Skeletal muscle satellite cell (primary cell): ENCODE data around the gene ZNF142.

ENCODE experiments used
- H3K27me3 ChIP-seq: 2 replicates; pipeline ENCODE4 v1.7.0; 2013; ENCODE audit warnings: low read length; ENCODE audit not compliant: control insufficient read depth, insufficient read depth
- H3K36me3 ChIP-seq: 2 replicates; pipeline ENCODE4 v1.7.0; 2013; ENCODE audit warnings: mild to moderate bottlenecking, control low read depth, low read length; ENCODE audit not compliant: insufficient read depth
- H3K4me1 ChIP-seq: 2 replicates; pipeline ENCODE4 v1.7.0; 2013; ENCODE audit warnings: low read length; ENCODE audit not compliant: control insufficient read depth, insufficient read depth
- H3K4me2 ChIP-seq: 2 replicates; pipeline ENCODE4 v1.7.0; 2013; ENCODE audit warnings: mild to moderate bottlenecking, low read length
- H3K4me3 ChIP-seq: 2 replicates; pipeline ENCODE4 v1.7.0; 2013; ENCODE audit warnings: low read length
- H3K9ac ChIP-seq: 2 replicates; pipeline ENCODE4 v1.7.0; 2013; ENCODE audit warnings: mild to moderate bottlenecking, low read depth, low read length, moderate library complexity
- H3K9me3 ChIP-seq: replicated peaks from 2 replicates; pipeline ENCODE4 v1.7.0; 2013; ENCODE audit warnings: mild to moderate bottlenecking, control low read depth, low read length

ZNF142 gene

DNA sequence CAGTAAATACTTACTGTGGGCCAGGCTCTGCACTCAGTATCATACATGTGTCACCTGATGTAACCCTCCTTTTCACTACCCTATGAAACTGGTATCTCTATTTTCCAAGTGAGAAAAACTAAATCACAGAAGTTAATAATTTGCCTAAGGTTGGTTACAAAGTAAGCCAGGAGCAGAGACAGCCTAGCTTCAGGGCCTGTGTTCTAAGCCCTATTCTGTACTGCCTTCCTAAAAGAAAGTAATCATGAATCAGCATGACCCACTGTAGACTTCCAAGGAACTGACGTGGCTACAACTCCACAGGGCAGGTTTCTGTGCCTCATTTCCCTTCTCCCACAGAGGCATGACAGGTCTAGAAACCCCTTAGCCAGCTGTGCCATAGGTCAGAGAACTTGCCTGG, 14.3 kb downstream of the ZNF142 start:
- Histone ChIP-seq H3K9me3 (no peaks in the 10 kb centered on the region), H3K9ac (peak overlapping the region; percentile 56), H3K36me3 (peaks cover 73% of the 10 kb centered on the region)

DNA sequence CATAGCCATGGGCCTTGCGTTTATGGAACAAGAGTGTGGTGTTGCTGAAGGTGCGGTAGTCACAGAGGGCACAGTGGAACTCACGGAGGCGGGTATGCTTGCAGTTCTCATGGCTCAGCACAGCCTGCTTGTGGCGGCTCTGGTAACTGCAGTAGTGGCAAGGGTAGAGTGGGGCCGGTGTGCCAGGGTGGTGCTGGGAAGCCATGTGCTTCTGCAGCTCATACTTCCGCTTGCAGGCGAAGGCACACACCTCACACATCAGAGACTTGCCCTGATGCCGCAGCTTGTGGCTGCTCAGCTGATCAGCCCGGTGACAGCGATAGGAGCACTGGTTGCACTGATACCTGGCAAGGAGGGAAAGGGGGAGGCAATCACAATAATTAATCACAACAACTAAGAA, 14.7 kb downstream of the ZNF142 start:
- Histone ChIP-seq H3K4me3 (no peak overlapping the region), H3K4me2 (no peak overlapping the region), H3K4me1 (peaks cover 10% of the 10 kb centered on the region), H3K9ac (peak overlapping the region; percentile 56), H3K36me3 (peaks cover 75% of the 10 kb centered on the region), H3K9me3 (no peaks in the 10 kb centered on the region), H3K27me3 (no peaks in the 10 kb centered on the region)

More for the DNA sequence above, 14.3 kb downstream of the ZNF142 start:
- Histone ChIP-seq H3K4me3 (no peak overlapping the region), H3K27me3 (no peaks in the 10 kb centered on the region), H3K4me2 (no peak overlapping the region), H3K4me1 (peaks cover 10% of the 10 kb centered on the region)

DNA sequence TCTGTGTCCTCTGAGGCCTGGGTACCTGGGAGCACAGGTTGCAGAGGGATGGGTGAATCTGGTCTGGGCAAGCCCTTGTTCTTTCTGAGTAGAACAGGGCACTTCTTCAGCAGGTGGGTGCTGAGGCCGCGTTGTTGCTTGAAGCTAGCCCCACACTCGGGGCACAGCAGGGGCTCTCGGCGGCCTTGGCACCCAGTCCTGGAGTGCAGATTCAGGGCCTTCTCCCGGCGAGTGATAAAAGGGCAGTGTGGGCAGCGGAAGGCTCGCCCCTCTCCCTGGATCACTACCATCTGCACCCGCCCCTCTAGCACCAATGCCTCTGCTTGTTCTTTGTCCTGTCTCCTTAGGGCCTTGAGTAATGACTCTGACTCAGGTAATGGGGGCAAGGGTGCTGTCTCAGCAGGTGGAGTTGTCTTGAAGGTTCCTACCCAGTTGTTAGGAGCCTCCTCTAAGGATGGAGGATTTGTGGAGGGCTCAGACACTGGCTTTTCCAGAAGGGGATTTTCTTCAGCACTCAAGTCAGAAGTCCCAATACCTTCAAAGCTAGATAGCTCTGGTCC, 15.6 kb downstream of the ZNF142 start:
- H3K9me3 ChIP-seq, result no peaks in the 10 kb centered on the region
- H3K9ac ChIP-seq, result no peak overlapping the region
- peaks cover 10% of the 10 kb centered on the region for H3K4me1 ChIP-seq
- no peaks in the 10 kb centered on the region for H3K27me3 ChIP-seq
- no peak overlapping the region for H3K4me2 ChIP-seq
- H3K36me3 ChIP-seq, result peaks cover 73% of the 10 kb centered on the region
- no peak overlapping the region for H3K4me3 ChIP-seq

DNA sequence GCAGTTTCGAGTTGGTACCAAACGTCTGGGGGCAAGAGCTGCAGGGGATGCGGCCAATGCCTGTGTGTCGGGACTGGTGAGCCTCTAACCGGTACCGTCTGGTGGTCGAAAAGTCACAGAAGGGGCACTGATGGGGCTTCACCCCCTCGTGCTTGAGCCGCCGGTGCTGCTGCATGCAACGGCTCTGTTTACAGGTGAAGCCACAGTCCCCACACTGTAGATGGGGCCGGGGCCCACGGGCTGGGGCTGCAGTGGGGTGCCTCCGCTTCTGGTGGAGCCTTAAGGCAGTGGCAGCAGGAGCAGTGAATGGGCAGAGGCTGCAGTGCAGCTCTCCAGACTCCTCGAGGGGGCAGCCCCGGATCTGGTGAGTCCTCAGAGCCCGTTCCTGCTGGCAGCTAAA, 16.6 kb downstream of the ZNF142 start:
- Histone ChIP-seq H3K4me2 (no peak overlapping the region), H3K4me1 (peaks cover 10% of the 10 kb centered on the region), H3K9me3 (no peaks in the 10 kb centered on the region), H3K27me3 (no peaks in the 10 kb centered on the region), H3K4me3 (no peak overlapping the region), H3K36me3 (peaks cover 74% of the 10 kb centered on the region), H3K9ac (no peak overlapping the region)

DNA sequence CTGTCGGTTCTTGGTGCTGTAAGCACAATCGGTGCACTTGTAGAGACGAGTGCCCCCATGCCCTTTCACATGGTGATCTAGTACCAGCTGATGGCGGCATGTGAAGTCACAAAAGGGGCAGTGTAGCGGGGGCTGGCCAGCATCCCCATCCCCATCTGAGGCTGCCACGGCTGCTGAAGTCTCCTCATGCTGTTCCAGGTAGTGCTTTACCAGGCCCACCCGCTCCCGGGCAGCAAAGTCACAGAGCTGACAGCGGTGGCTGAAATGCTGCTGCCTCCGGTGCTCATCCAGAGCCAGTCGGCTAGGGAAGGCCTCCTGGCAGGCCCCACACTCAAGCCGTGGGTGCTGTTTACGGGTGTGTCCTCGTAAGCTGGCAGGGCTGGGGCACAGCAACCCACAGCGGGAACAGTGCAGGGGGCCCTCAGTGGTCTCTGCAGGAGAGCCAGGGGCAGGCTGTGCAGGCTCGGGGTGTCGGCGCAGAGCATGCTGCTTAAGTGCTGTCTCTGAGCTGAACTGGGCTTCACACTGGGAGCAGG, 17.2 kb downstream of the ZNF142 start:
- H3K9ac ChIP-seq, result no peak overlapping the region
- peaks cover 10% of the 10 kb centered on the region for H3K4me1 ChIP-seq
- no peaks in the 10 kb centered on the region for H3K9me3 ChIP-seq
- no peaks in the 10 kb centered on the region for H3K27me3 ChIP-seq
- no peak overlapping the region for H3K4me2 ChIP-seq
- H3K4me3 ChIP-seq, result no peak overlapping the region
- peaks cover 75% of the 10 kb centered on the region for H3K36me3 ChIP-seq

DNA sequence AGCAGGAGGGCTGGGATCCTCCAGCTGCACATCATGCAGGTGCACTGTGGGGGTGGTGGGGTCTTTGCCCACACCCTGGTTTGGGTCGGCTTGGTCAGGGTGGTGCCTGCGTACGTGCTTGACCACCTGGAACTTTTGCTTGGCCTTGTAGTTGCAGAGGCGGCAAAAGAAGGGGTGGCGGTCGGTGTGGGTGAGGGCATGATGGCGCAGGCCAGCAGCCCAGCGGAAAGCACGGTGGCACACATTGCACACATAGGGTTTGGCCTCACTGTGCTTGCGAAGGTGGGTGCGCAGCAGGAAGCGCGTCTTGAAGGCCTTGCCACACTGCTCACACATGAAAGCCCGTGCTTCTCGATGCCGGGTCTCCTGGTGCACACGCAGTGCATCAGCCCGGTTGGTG, 21.1 kb downstream of the ZNF142 start:
- Histone ChIP-seq H3K36me3 (peaks cover 79% of the 10 kb centered on the region), H3K27me3 (no peaks in the 10 kb centered on the region), H3K9ac (no peak overlapping the region), H3K4me3 (no peak overlapping the region), H3K4me2 (no peak overlapping the region), H3K4me1 (no peaks in the 10 kb centered on the region), H3K9me3 (no peaks in the 10 kb centered on the region)

DNA sequence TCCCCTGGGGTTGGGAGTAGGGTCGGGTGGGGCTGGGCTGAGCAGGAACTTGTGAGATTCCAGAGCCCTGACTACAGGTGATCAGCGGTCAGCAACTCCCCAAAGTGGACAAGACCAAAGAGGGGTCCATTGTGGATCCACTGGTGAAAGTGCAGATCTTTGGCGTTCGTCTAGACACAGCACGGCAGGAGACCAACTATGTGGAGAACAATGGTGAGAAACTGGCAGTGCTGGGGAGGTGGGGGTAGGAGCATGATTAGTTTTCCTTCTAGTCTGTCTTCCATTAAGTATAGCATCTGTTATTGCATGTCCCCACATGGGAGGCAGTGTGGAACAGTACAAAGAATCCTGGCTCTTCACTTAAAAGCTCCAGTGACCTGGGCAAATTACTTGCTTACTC, 23.7 kb downstream of the ZNF142 start:
- no peaks in the 10 kb centered on the region for H3K4me1 ChIP-seq
- H3K4me2 ChIP-seq, result no peak overlapping the region
- H3K9ac ChIP-seq, result no peak overlapping the region
- H3K27me3 ChIP-seq, result no peaks in the 10 kb centered on the region
- H3K36me3 ChIP-seq, result peaks cover 69% of the 10 kb centered on the region
- H3K9me3 ChIP-seq, result no peaks in the 10 kb centered on the region
- H3K4me3 ChIP-seq, result no peak overlapping the region

DNA sequence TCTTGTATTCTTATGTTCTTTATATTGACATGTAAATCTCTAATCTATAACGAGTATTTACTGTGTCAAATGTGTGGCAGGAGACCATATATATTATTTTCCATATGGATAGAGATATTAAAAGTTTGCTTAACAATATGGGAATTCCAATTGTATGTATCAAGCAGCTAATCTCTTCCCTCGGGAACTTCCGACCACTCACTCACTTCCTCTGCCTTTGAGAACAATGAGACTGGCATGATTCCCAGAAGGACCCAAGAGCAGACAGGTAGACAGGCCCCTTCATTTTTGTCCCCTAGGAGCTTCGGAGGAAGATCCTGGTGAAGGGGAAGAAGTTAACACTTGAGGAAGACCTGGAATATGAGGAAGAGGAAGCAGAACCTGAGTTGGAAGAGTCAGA, 27.6 kb downstream of the ZNF142 start:
- Histone ChIP-seq H3K4me1 (no peaks in the 10 kb centered on the region), H3K36me3 (peaks cover 36% of the 10 kb centered on the region), H3K4me2 (no peak overlapping the region), H3K9ac (no peak overlapping the region), H3K27me3 (no peaks in the 10 kb centered on the region), H3K9me3 (no peaks in the 10 kb centered on the region), H3K4me3 (no peak overlapping the region)

DNA sequence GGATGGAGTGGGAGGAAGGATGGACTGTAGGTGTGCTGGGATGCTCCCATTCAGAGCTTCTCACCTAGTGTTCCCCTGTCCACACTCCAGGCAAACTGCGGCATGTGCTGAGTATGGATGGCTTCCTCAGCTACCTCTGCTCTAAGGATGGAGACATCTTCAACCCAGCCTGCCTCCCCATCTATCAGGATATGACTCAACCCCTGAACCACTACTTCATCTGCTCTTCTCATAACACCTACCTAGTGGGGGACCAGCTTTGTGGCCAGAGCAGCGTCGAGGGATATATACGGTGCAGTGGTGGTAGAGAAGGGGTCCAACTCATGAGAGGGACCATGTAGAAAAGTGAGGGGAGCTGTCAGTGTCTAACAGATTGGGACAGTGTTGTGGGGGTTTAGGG, 31.5 kb downstream of the ZNF142 start:
- Histone ChIP-seq H3K4me3 (no peak overlapping the region), H3K36me3 (peaks cover 3% of the 10 kb centered on the region), H3K9me3 (no peaks in the 10 kb centered on the region), H3K27me3 (no peaks in the 10 kb centered on the region), H3K4me2 (no peak overlapping the region), H3K4me1 (no peaks in the 10 kb centered on the region), H3K9ac (no peak overlapping the region)

DNA sequence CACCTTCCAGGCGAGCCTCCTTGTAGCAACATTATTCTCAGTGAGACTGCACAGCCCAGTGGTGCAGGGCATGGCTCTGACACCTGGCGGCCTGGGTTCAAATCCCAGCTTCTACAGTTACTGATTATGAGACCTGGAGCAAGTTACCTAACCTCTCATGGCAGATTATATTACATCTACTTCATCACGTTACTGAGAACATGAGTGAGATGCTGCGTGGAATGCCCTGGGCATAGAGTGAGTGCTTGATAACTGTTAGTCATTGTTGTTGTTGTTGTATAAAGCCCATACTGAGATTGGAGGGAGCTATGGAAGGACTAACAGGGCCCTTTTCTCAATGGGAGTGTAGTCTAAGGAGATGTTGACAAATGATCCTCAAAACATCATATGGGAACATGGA, 33.1 kb downstream of the ZNF142 start:
- Histone ChIP-seq H3K4me2 (no peak overlapping the region), H3K4me3 (no peak overlapping the region), H3K9me3 (no peaks in the 10 kb centered on the region), H3K4me1 (no peaks in the 10 kb centered on the region), H3K9ac (no peak overlapping the region), H3K36me3 (no peaks in the 10 kb centered on the region), H3K27me3 (no peaks in the 10 kb centered on the region)

DNA sequence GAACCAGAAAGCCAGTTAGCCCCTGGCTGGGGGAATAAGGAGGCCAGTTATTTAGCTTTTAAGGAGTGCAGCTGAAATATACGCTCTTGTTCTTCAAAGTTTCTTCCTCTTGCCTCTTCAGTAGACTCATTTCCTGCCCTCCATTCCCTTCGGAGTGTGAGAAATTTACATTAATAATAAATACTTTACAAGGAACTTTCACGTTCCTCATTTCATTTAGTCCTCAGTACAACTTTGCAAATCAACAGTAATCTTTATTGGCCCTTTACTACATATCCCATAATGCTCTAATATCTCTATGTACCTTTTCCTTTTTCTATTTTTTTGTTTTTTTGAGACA, 36.1 kb downstream of the ZNF142 start:
- Histone ChIP-seq H3K36me3 (no peaks in the 10 kb centered on the region), H3K27me3 (no peaks in the 10 kb centered on the region), H3K4me2 (no peak overlapping the region), H3K9me3 (no peaks in the 10 kb centered on the region), H3K9ac (no peak overlapping the region), H3K4me1 (no peaks in the 10 kb centered on the region), H3K4me3 (no peak overlapping the region)

DNA sequence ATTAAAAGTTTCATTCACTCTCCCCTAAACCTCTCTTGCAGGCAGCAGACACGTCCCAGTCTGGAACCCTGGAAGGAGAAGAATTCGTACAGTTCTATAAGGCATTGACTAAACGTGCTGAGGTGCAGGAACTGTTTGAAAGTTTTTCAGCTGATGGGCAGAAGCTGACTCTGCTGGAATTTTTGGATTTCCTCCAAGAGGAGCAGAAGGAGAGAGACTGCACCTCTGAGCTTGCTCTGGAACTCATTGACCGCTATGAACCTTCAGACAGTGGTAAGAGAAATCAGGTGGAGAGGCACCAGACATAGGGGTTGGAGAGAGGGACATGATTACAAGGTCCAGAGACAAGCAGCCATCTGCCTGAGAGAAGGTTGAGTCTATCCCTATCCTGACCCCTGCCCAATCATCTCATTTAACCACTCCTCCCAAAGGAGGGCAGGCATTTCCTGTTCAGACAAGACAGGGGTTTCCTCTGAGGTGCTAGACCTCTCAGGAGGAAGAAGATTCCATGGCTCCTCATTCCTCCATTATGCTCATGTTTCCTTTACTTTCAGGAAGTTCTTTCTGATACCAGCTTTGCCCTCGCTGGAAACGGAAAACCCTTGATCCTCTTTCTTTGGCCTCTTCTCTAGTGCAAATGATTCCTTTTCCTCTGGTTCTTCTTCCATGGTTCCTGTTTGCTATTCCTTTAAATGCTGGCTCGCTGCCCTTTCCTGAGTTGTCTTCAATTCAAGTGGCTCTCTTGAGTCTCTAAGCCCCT, 36.6 kb downstream of the ZNF142 start:
- no peak overlapping the region for H3K4me2 ChIP-seq
- H3K27me3 ChIP-seq, result no peaks in the 10 kb centered on the region
- no peak overlapping the region for H3K4me3 ChIP-seq
- no peaks in the 10 kb centered on the region for H3K36me3 ChIP-seq
- no peaks in the 10 kb centered on the region for H3K9me3 ChIP-seq
- H3K9ac ChIP-seq, result no peak overlapping the region
- H3K4me1 ChIP-seq, result no peaks in the 10 kb centered on the region
